ENCODE results near the gene AATF. TPM values are rescaled to one million over a fixed set of nuclear protein-coding genes. Genes with fewer than 3 reads are reported as not detected.

Gene AATF
- total and polyA plus RNA-seq, 2 donors (not counting 1 experiment from before 2014, with no cell fraction given) = 23.9 to 54.8 TPM

GRCh38 chr17:37082985-37083384, 134.2 kb downstream of the AATF start:
- H3K9ac ChIP-seq (ENCODE audit: low read length) = no peak overlapping the region
- H3K27ac ChIP-seq (ENCODE audit: low read length in 2 of 2) = no peak overlapping the region
- no peaks in the 10 kb centered on the region for H3K9me3 ChIP-seq (ENCODE audit: control extremely low read depth in 1 of 3, control insufficient read depth in 2 of 3, insufficient read depth in 1 of 3, low read length in 2 of 3)
- no peaks in the 10 kb centered on the region for H3K4me1 ChIP-seq (ENCODE audit: control insufficient read depth in 2 of 2, insufficient read depth in 2 of 2, low read length in 2 of 2)
- TF ChIP-seq EZH2 (IDR thresholded peaks at IDR 0.05; ENCODE audit: borderline replicate concordance, insufficient read depth, low read depth, low read length, poor library complexity, severe bottlenecking) = no peak
- no peak for TF ChIP-seq CTCF (IDR thresholded peaks at IDR 0.05)
- no peaks in the 10 kb centered on the region for H3K27me3 ChIP-seq (replicated peaks in 1 of 4; ENCODE audit: control extremely low read depth in 1 of 4, control insufficient read depth in 3 of 4, insufficient read depth in 4 of 4, low read length in 3 of 4)
- H3K79me2 ChIP-seq (ENCODE audit: control insufficient read depth, insufficient read depth, low read length) = no peaks in the 10 kb centered on the region
- no peak overlapping the region for H2AFZ ChIP-seq (ENCODE audit: insufficient read depth, low read depth, low read length, poor library complexity, severe bottlenecking)
- Mint-ChIP-seq H3K4me3 (no peak overlapping the region), H3K9me3 (ENCODE audit: insufficient read depth) (peaks cover 8% of the 10 kb centered on the region), H3K27me3 (no peaks in the 10 kb centered on the region), H3K27ac (no peak overlapping the region), H3K4me1 (no peaks in the 10 kb centered on the region)
- no peak overlapping the region for H3K4me3 ChIP-seq (ENCODE audit: control extremely low read depth in 1 of 5, extremely low read depth in 1 of 5, insufficient read depth in 1 of 5, low read depth in 2 of 5, low read length in 4 of 5)
- no peak for ATAC-seq (ENCODE audit: low read depth)
- intact Hi-C loops (cut with micrococcal nuclease) = no loop called here
- no peaks in the 10 kb centered on the region for H4K20me1 ChIP-seq (ENCODE audit: control insufficient read depth, insufficient read depth, low read length, poor library complexity, severe bottlenecking)
- H3K36me3 ChIP-seq (replicated peaks in 1 of 2; ENCODE audit: control extremely low read depth in 1 of 2, control insufficient read depth in 1 of 2, extremely low read depth in 1 of 2, insufficient read depth in 2 of 2, low read length in 1 of 2) = peaks cover 0 to 15% of the 10 kb centered on the region in 2 experiments
- ChIA-PET POLR2A (no interaction called here), CTCF (no interaction called here)
- no peak overlapping the region for H3K4me2 ChIP-seq (replicated peaks; ENCODE audit: low read depth, low read length, poor library complexity, severe bottlenecking)
- no peak for DNase-seq
- WGBS (ENCODE audit: insufficient coverage) = 100% methylated on average over 3 of the region's 4 CpGs

GRCh38 chr17:37083456-37083855, 134.7 kb downstream of the AATF start:
- H3K4me3 ChIP-seq (ENCODE audit: control extremely low read depth in 1 of 5, extremely low read depth in 1 of 5, insufficient read depth in 1 of 5, low read depth in 2 of 5, low read length in 4 of 5) = no peak overlapping the region
- TF ChIP-seq CTCF (IDR thresholded peaks at IDR 0.05) (no peak), EZH2 (IDR thresholded peaks at IDR 0.05; ENCODE audit: borderline replicate concordance, insufficient read depth, low read depth, low read length, poor library complexity, severe bottlenecking) (no peak)
- H3K27me3 ChIP-seq (replicated peaks in 1 of 4; ENCODE audit: control extremely low read depth in 1 of 4, control insufficient read depth in 3 of 4, insufficient read depth in 4 of 4, low read length in 3 of 4) = no peaks in the 10 kb centered on the region
- peaks cover 0 to 15% of the 10 kb centered on the region in 2 experiments for H3K36me3 ChIP-seq (replicated peaks in 1 of 2; ENCODE audit: control extremely low read depth in 1 of 2, control insufficient read depth in 1 of 2, extremely low read depth in 1 of 2, insufficient read depth in 2 of 2, low read length in 1 of 2)
- H3K79me2 ChIP-seq (ENCODE audit: control insufficient read depth, insufficient read depth, low read length) = no peaks in the 10 kb centered on the region
- no peaks in the 10 kb centered on the region for H3K4me1 ChIP-seq (ENCODE audit: control insufficient read depth in 2 of 2, insufficient read depth in 2 of 2, low read length in 2 of 2)
- Mint-ChIP-seq H3K4me1 (no peaks in the 10 kb centered on the region), H3K4me3 (no peak overlapping the region), H3K27me3 (no peaks in the 10 kb centered on the region), H3K9me3 (ENCODE audit: insufficient read depth) (peaks cover 8% of the 10 kb centered on the region), H3K27ac (no peak overlapping the region)
- WGBS (ENCODE audit: insufficient coverage) = 40% methylated on average over 1 of the region's 6 CpGs
- no peaks in the 10 kb centered on the region for H3K9me3 ChIP-seq (ENCODE audit: control extremely low read depth in 1 of 3, control insufficient read depth in 2 of 3, insufficient read depth in 1 of 3, low read length in 2 of 3)
- H3K27ac ChIP-seq (ENCODE audit: low read length in 2 of 2) = no peak overlapping the region
- DNase-seq = no peak
- no peak overlapping the region for H3K9ac ChIP-seq (ENCODE audit: low read length)
- intact Hi-C loops (cut with micrococcal nuclease) = no loop called here
- no peaks in the 10 kb centered on the region for H4K20me1 ChIP-seq (ENCODE audit: control insufficient read depth, insufficient read depth, low read length, poor library complexity, severe bottlenecking)
- POLR2A ChIA-PET = no interaction called here
- H2AFZ ChIP-seq (ENCODE audit: insufficient read depth, low read depth, low read length, poor library complexity, severe bottlenecking) = no peak overlapping the region
- H3K4me2 ChIP-seq (replicated peaks; ENCODE audit: low read depth, low read length, poor library complexity, severe bottlenecking) = no peak overlapping the region
- ATAC-seq (ENCODE audit: low read depth) = no peak
- CTCF ChIA-PET = interaction anchor here (0.6 kb wide), 1 partner anchor 32 kb away, joined by 3 read pairs; no protein-coding TSS in a partner anchor

Measured in B cell (primary cell).